Measurements from ENCODE around the gene EEIG2. TPM values are rescaled to one million over a fixed set of nuclear protein-coding genes. Genes with fewer than 3 reads are reported as not detected.

EEIG2 gene
- total RNA-seq, 2 experiments from 2014 or later: 11.6 to 12.2 TPM

GRCh38 chr1:108584428-108584856 is 24.5 kb downstream of the EEIG2 start:
- Mint-ChIP-seq H3K4me3 (no peak overlapping the region), H3K27ac (peak overlapping the region; percentile 10), H3K36me3 (ENCODE audit: low read depth) (peaks cover 8% of the 10 kb centered on the region), H3K27me3 (no peaks in the 10 kb centered on the region), H3K9me3 (no peaks in the 10 kb centered on the region), H3K4me1 (ENCODE audit: low read depth) (peaks cover 53% of the 10 kb centered on the region)
- Histone ChIP-seq H3K9me3 (ENCODE audit: control insufficient read depth in 1 of 2, insufficient read depth in 1 of 2, low read length in 2 of 2) (peaks cover 3 to 5% of the 10 kb centered on the region in 2 experiments), H3K27me3 (ENCODE audit: control insufficient read depth in 1 of 2, insufficient read depth in 2 of 2, low read length in 2 of 2) (no peaks in the 10 kb centered on the region), H3K4me3 (ENCODE audit: low read length) (no peak overlapping the region), H3K4me1 (ENCODE audit: insufficient read depth, low read length) (no peaks in the 10 kb centered on the region), H3K27ac (ENCODE audit: low read depth in 1 of 2, low read length in 2 of 2) (no peak overlapping the region), H3K36me3 (ENCODE audit: insufficient read depth, low read length) (no peaks in the 10 kb centered on the region)
- intact Hi-C loops (cut with DNase I, micrococcal nuclease): no loop called here
- ChIA-PET POLR2A (interaction anchor here (1.4 to 1.5 kb wide), 2 partner anchors 23 to 25 kb away, joined by 3 read pairs; no protein-coding TSS in a partner anchor), CTCF (interaction anchor here (1.1 to 1.2 kb wide), 2 partner anchors 9 to 61 kb away, joined by 3 to 4 read pairs; no protein-coding TSS in a partner anchor)
- ATAC-seq (ENCODE audit: poor library complexity): no peak
- DNase-seq: no peak
- TF ChIP-seq CTCF (IDR thresholded peaks at IDR 0.05): no peak

- DNase-seq (no peak), ATAC-seq (ENCODE audit: poor library complexity) (no peak)
- Mint-ChIP-seq H3K27me3 (no peaks in the 10 kb centered on the region), H3K9me3 (no peaks in the 10 kb centered on the region), H3K36me3 (ENCODE audit: low read depth) (peaks cover 4% of the 10 kb centered on the region), H3K4me3 (no peak overlapping the region), H3K4me1 (ENCODE audit: low read depth) (peaks cover 60% of the 10 kb centered on the region), H3K27ac (peak overlapping the region; percentile 16)
- Histone ChIP-seq H3K36me3 (ENCODE audit: insufficient read depth, low read length) (no peaks in the 10 kb centered on the region), H3K4me3 (ENCODE audit: low read length) (no peak overlapping the region), H3K27ac (ENCODE audit: low read depth in 1 of 2, low read length in 2 of 2) (no peak overlapping the region), H3K27me3 (ENCODE audit: control insufficient read depth in 1 of 2, insufficient read depth in 2 of 2, low read length in 2 of 2) (no peaks in the 10 kb centered on the region), H3K4me1 (ENCODE audit: insufficient read depth, low read length) (peaks cover 6% of the 10 kb centered on the region), H3K9me3 (ENCODE audit: control insufficient read depth in 1 of 2, insufficient read depth in 1 of 2, low read length in 2 of 2) (peaks cover 0 to 3% of the 10 kb centered on the region in 2 experiments)
- intact Hi-C loops (cut with DNase I, micrococcal nuclease): no loop called here
- POLR2A ChIA-PET: interaction anchor here (1.4 to 2.0 kb wide), 3 partner anchors 24 to 107 kb away, joined by 3 to 8 read pairs (median 3); partner anchors contain the start of gene PRPF38B
- CTCF ChIA-PET: interaction anchor here (0.9 to 2.7 kb wide), 4 partner anchors 9 to 60 kb away, joined by 3 to 19 read pairs (median 4); partner anchors contain the start of gene EEIG2
- no peak for TF ChIP-seq CTCF (IDR thresholded peaks at IDR 0.05)
These were observed 25.4 kb downstream of the EEIG2 start for GRCh38 chr1:108585313-108585712.

GRCh38 chr1:108590441-108590840 is 30.5 kb downstream of the EEIG2 start:
- Histone ChIP-seq H3K9me3 (ENCODE audit: control insufficient read depth in 1 of 2, insufficient read depth in 1 of 2, low read length in 2 of 2) (no peaks in the 10 kb centered on the region), H3K27me3 (ENCODE audit: control insufficient read depth in 1 of 2, insufficient read depth in 2 of 2, low read length in 2 of 2) (no peaks in the 10 kb centered on the region), H3K27ac (ENCODE audit: low read depth in 1 of 2, low read length in 2 of 2) (peak overlapping the region; percentile 33 to 39), H3K4me3 (ENCODE audit: low read length) (no peak overlapping the region), H3K4me1 (ENCODE audit: insufficient read depth, low read length) (peaks cover 23% of the 10 kb centered on the region), H3K36me3 (ENCODE audit: insufficient read depth, low read length) (no peaks in the 10 kb centered on the region)
- Mint-ChIP-seq H3K27me3 (no peaks in the 10 kb centered on the region), H3K4me1 (ENCODE audit: low read depth) (peaks cover 63% of the 10 kb centered on the region), H3K9me3 (no peaks in the 10 kb centered on the region), H3K4me3 (no peak overlapping the region), H3K36me3 (ENCODE audit: low read depth) (no peaks in the 10 kb centered on the region), H3K27ac (peak overlapping the region; percentile 48)
- ChIA-PET POLR2A (interaction anchor here (1.3 kb wide), 1 partner anchor 102 kb away, joined by 5 read pairs; the partner anchor contains the start of gene PRPF38B), CTCF (interaction anchor here (4.2 kb wide), 1 partner anchor 30 kb away, joined by 34 read pairs; the partner anchor contains the start of gene EEIG2)
- intact Hi-C loops (cut with DNase I, micrococcal nuclease): no loop called here
- ATAC-seq (ENCODE audit: poor library complexity) (peak; percentile 14), DNase-seq (peak in 3 of 14 experiments; percentile 18 to 29 (median 22))
- TF ChIP-seq CTCF (IDR thresholded peaks at IDR 0.05): no peak

Data from CD4-positive, alpha-beta T cell (primary cell).